NCI-H446 (cell line): ENCODE data around the gene SPEG.
"Not testable (repeated sequence)": the region's sequence is repeated elsewhere in the genome, so short reads cannot be mapped to it uniquely, and the experiment has no call there.

Source experiments
- DNase-seq, 2 experiments: peaks; one replicate each; lab custom pipeline; 2025; lab: John Stamatoyannopoulos, UW

Gene SPEG

GRCh38 chr2:219405451-219405850, 29.2 kb upstream of the SPEG start:
- DNase-seq = no peak

- DNase-seq = no peak
Observed at GRCh38 chr2:219405958-219406860, 28.4 kb upstream of the SPEG start.

- no peak for DNase-seq
Observed at GRCh38 chr2:219406861-219407230, 27.8 kb upstream of the SPEG start.

- DNase-seq = not testable (repeated sequence)
Observed at GRCh38 chr2:219407343-219407742, 27.3 kb upstream of the SPEG start.

GRCh38 chr2:219408204-219408603, 26.4 kb upstream of the SPEG start:
- DNase-seq = no peak

GRCh38 chr2:219408631-219409030, 26.0 kb upstream of the SPEG start:
- no peak for DNase-seq

- no peak for DNase-seq
Observed at GRCh38 chr2:219409619-219410018, 25.0 kb upstream of the SPEG start.

- DNase-seq = no peak
Observed at GRCh38 chr2:219410390-219410789, 24.3 kb upstream of the SPEG start.

- no peak for DNase-seq
Observed at GRCh38 chr2:219414857-219415256, 19.8 kb upstream of the SPEG start.

- no peak for DNase-seq
Observed at GRCh38 chr2:219415580-219416234, 18.9 kb upstream of the SPEG start.

- no peak for DNase-seq
Observed at GRCh38 chr2:219416235-219416602, 18.4 kb upstream of the SPEG start.

- DNase-seq = no peak
Observed at GRCh38 chr2:219416938-219417337, 17.7 kb upstream of the SPEG start.

GRCh38 chr2:219417374-219417773, 17.3 kb upstream of the SPEG start:
- DNase-seq = no peak

GRCh38 chr2:219418155-219419011, 16.3 kb upstream of the SPEG start, which contains the start of gene DES:
TSS of gene DES (plus strand) at chr2:219418377. CDS start at chr2:219418463, 86 bp downstream.
- no peak for DNase-seq

GRCh38 chr2:219419012-219419324, 15.7 kb upstream of the SPEG start:
- DNase-seq = no peak

- no peak for DNase-seq
Observed at GRCh38 chr2:219419331-219420197, 15.1 kb upstream of the SPEG start.

- no peak for DNase-seq
Observed at GRCh38 chr2:219420687-219421086, 14.0 kb upstream of the SPEG start.

GRCh38 chr2:219421323-219421722, 13.3 kb upstream of the SPEG start:
- no peak for DNase-seq

GRCh38 chr2:219422952-219423534, 11.6 kb upstream of the SPEG start:
- no peak for DNase-seq

GRCh38 chr2:219423652-219424377, 10.8 kb upstream of the SPEG start:
- DNase-seq = no peak
